ENCODE measurements around the gene SLC7A11.
"Not testable (repeated sequence)": the region's sequence is repeated elsewhere in the genome, so short reads cannot be mapped to it uniquely, and the experiment has no call there.

Gene SLC7A11

GRCh38 chr4:138239491-138239890, 2.7 kb downstream of the SLC7A11 start:
- Histone ChIP-seq H3K27ac (replicated peaks) (peak overlapping the region; percentile 89; the same call in 1 of the 2 replicates), H3K4me3 (replicated peaks; ENCODE audit: insufficient read depth, low read length) (peak overlapping the region; percentile 59), H3K27me3 (ENCODE audit: insufficient read depth, poor library complexity, severe bottlenecking) (no peaks in the 10 kb centered on the region)
- TF ChIP-seq GABPA (IDR thresholded peaks at IDR 0.05; ENCODE audit: low read depth) (no peak), SPI1 (IDR thresholded peaks at IDR 0.05; ENCODE audit: borderline replicate concordance, low read depth) (no peak)
- DNase-seq (ENCODE audit: low read depth in 1 of 2, low spot score in 1 of 2): no peak

DNA sequence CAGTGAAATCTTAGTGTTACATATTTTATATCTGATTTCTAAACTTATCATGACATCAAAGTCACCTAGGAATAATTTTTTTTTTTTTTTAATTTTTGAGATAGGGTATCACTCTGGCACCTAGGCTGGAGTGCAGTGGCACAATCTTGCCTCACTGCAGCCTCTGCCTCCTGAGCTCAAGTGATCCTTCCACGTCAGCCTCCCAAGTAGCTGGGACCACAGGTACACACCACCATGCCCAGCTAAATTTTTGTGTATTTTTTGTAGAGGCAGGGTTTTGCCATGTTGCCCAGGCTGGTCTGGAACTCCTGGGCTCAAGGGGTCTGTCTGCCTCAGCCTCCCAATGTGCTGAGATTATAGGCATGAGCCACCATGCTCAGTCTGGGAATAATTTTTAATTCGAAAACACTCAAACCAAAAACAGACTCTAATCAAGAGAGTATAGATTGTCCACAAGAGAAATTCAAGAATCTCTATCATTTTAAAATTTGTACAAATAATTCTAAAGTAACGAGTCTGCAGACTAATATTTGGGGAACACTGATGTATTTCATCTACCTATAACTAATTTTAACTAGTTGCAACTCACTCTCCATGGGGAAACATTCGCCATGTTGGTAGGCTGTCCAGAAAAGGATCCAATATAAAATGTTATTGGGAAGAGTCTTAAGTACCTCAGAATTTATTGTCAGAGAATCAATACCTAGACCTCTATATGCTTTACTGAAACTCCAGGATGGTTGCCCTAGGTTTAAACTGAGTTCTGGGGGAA, 3.4 kb downstream of the SLC7A11 start:
- no peak for DNase-seq (ENCODE audit: low read depth in 1 of 2, low spot score in 1 of 2)
- Histone ChIP-seq H3K27ac (replicated peaks) (peak overlapping the region; percentile 89; the same call in 1 of the 2 replicates), H3K4me3 (replicated peaks; ENCODE audit: insufficient read depth, low read length) (peak overlapping the region; percentile 59), H3K27me3 (ENCODE audit: insufficient read depth, poor library complexity, severe bottlenecking) (no peaks in the 10 kb centered on the region)
- no peak for TF ChIP-seq POLR2AphosphoS5 (IDR thresholded peaks at IDR 0.05; ENCODE audit: low read depth)

DNA sequence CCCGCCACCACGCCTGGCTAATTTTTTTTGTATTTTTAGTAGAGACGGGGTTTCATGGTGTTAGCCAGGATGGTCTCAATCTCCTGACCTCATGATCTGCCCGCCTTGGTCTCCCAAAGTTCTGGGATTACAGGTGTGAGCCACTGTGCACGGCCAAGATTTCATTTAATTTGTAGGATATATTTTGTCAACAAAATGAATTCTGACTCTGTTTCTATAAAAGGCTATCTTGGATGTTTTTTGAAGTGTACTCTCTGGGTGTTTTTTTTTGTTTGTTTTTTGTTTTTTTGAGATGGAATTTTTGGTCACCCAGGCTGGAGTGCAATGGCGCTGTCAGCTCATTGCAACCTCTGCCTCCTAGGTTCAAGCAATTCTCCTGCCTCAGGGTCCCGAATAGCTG, 5.0 kb downstream of the SLC7A11 start:
- not testable (repeated sequence) for H3K27ac ChIP-seq (replicated peaks); H3K27me3 ChIP-seq (ENCODE audit: insufficient read depth, poor library complexity, severe bottlenecking); DNase-seq (ENCODE audit: low read depth in 1 of 2, low spot score in 1 of 2); H3K4me3 ChIP-seq (replicated peaks; ENCODE audit: insufficient read depth, low read length)

DNA sequence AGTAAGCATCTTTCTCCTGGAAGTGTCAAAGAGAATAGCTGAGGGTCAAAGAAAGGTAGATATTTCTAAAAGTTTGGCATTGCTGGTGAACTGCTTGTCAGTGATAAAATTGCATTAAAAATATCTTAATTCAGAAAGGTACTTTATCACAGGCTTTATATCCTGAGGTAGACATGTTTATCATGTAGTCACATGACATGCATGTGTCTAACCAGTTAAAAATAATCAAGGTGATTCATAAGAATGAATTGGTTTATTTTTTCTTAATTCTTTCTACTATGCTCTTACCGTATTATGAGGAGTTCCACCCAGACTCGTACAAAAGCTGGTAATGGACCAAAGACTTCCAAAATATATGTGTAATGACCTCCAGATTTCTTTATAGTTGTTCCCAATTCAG, 6.1 kb downstream of the SLC7A11 start:
- Histone ChIP-seq H3K27ac (replicated peaks) (no peak overlapping the region; the same call in 1 of the 2 replicates), H3K27me3 (ENCODE audit: insufficient read depth, poor library complexity, severe bottlenecking) (no peaks in the 10 kb centered on the region), H3K4me3 (replicated peaks; ENCODE audit: insufficient read depth, low read length) (no peak overlapping the region)
- DNase-seq (ENCODE audit: low read depth in 1 of 2, low spot score in 1 of 2): no peak
- TF ChIP-seq, protein P1, sequence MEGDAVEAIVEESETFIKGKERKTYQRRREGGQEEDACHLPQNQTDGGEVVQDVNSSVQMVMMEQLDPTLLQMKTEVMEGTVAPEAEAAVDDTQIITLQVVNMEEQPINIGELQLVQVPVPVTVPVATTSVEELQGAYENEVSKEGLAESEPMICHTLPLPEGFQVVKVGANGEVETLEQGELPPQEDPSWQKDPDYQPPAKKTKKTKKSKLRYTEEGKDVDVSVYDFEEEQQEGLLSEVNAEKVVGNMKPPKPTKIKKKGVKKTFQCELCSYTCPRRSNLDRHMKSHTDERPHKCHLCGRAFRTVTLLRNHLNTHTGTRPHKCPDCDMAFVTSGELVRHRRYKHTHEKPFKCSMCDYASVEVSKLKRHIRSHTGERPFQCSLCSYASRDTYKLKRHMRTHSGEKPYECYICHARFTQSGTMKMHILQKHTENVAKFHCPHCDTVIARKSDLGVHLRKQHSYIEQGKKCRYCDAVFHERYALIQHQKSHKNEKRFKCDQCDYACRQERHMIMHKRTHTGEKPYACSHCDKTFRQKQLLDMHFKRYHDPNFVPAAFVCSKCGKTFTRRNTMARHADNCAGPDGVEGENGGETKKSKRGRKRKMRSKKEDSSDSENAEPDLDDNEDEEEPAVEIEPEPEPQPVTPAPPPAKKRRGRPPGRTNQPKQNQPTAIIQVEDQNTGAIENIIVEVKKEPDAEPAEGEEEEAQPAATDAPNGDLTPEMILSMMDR (IDR thresholded peaks at IDR 0.05; ENCODE audit: insufficient read depth, low read length): no peak
- TF ChIP-seq SPI1 (IDR thresholded peaks at IDR 0.05; ENCODE audit: borderline replicate concordance, low read depth) (no peak), GABPA (IDR thresholded peaks at IDR 0.05; ENCODE audit: low read depth) (no peak)
- TF ChIP-seq, protein P2, sequence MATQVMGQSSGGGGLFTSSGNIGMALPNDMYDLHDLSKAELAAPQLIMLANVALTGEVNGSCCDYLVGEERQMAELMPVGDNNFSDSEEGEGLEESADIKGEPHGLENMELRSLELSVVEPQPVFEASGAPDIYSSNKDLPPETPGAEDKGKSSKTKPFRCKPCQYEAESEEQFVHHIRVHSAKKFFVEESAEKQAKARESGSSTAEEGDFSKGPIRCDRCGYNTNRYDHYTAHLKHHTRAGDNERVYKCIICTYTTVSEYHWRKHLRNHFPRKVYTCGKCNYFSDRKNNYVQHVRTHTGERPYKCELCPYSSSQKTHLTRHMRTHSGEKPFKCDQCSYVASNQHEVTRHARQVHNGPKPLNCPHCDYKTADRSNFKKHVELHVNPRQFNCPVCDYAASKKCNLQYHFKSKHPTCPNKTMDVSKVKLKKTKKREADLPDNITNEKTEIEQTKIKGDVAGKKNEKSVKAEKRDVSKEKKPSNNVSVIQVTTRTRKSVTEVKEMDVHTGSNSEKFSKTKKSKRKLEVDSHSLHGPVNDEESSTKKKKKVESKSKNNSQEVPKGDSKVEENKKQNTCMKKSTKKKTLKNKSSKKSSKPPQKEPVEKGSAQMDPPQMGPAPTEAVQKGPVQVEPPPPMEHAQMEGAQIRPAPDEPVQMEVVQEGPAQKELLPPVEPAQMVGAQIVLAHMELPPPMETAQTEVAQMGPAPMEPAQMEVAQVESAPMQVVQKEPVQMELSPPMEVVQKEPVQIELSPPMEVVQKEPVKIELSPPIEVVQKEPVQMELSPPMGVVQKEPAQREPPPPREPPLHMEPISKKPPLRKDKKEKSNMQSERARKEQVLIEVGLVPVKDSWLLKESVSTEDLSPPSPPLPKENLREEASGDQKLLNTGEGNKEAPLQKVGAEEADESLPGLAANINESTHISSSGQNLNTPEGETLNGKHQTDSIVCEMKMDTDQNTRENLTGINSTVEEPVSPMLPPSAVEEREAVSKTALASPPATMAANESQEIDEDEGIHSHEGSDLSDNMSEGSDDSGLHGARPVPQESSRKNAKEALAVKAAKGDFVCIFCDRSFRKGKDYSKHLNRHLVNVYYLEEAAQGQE (IDR thresholded peaks at IDR 0.05; ENCODE audit: insufficient replicate concordance, low read depth): no peak

DNA sequence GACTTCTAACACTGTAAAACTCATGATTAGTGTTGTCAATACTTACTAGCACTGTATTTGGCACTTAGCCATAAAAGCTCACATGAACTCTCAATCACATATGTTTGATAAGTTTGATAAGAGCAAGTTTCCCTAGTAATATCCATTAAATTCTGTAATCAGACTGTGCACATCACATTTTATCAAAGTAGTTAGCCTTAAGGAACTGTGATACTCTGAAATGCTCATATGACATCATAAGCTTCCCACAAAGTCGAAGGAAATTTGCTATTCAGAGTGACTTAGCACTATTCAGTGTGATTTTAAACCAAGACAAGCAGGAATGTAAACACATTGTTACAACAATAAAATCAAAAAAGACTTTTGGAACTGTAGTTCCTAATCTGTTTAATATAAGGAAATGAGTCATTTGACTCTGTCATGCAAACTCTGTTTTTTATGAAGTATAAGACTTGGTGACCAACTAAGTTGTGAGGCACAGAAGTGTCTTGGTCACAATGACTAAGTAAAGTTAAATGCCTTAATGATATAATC, 6.7 kb downstream of the SLC7A11 start:
- H3K27ac ChIP-seq (replicated peaks): no peak overlapping the region; the same call in 1 of the 2 replicates
- TF ChIP-seq SPI1 (IDR thresholded peaks at IDR 0.05; ENCODE audit: borderline replicate concordance, low read depth) (no peak), POLR2AphosphoS5 (IDR thresholded peaks at IDR 0.05; ENCODE audit: low read depth) (no peak), GABPA (IDR thresholded peaks at IDR 0.05; ENCODE audit: low read depth) (no peak)
- TF ChIP-seq, protein P2 (IDR thresholded peaks at IDR 0.05; ENCODE audit: insufficient replicate concordance, low read depth): no peak
- TF ChIP-seq, protein P1 (IDR thresholded peaks at IDR 0.05; ENCODE audit: insufficient read depth, low read length): no peak
- no peaks in the 10 kb centered on the region for H3K27me3 ChIP-seq (ENCODE audit: insufficient read depth, poor library complexity, severe bottlenecking)
- DNase-seq (ENCODE audit: low read depth in 1 of 2, low spot score in 1 of 2): peak in 1 of 2 experiments; percentile 43
- no peak overlapping the region for H3K4me3 ChIP-seq (replicated peaks; ENCODE audit: insufficient read depth, low read length)

Measured in HL-60 (cell line).